H9 (cell line): Measurements from ENCODE around the gene CCR1. TPM values are rescaled to one million over a fixed set of nuclear protein-coding genes. Genes with fewer than 3 reads are reported as not detected.

Experiments used
- DNase-seq: peaks from one replicate; pipeline ENCODE4 v3.0.0-alpha.2; 2017
- H2AFZ ChIP-seq: one replicate; pipeline ENCODE4 v1.6.1; 2013; ENCODE audit warnings: mild to moderate bottlenecking, low read length, control low read depth, moderate library complexity
- H2AK5ac ChIP-seq: 2 replicates; pipeline ENCODE4 v1.6.1; 2013; ENCODE audit warnings: low read length, control low read depth, mixed read lengths; ENCODE audit not compliant: insufficient read length
- H2BK120ac ChIP-seq: one replicate; pipeline ENCODE4 v1.6.1; 2013; ENCODE audit warnings: low read depth, mild to moderate bottlenecking, low read length, control low read depth, inconsistent platforms; ENCODE audit not compliant: poor library complexity, severe bottlenecking
- H2BK12ac ChIP-seq: 2 replicates; pipeline ENCODE4 v1.6.1; 2013; ENCODE audit warnings: low read length, control low read depth, mixed read lengths, low read depth; ENCODE audit not compliant: insufficient read length
- H2BK15ac ChIP-seq: 2 replicates; pipeline ENCODE4 v1.6.1; 2013; ENCODE audit warnings: low read depth, low read length, control low read depth
- H2BK20ac ChIP-seq: one replicate; pipeline ENCODE4 v1.6.1; 2013; ENCODE audit warnings: low read depth, mild to moderate bottlenecking, low read length, control low read depth, inconsistent platforms; ENCODE audit not compliant: poor library complexity, severe bottlenecking
- H2BK5ac ChIP-seq: 2 replicates; pipeline ENCODE4 v1.6.1; 2013; ENCODE audit warnings: low read length, control low read depth, mixed read lengths; ENCODE audit not compliant: insufficient read length
- H3K14ac ChIP-seq: 2 replicates; pipeline ENCODE4 v1.6.1; 2013; ENCODE audit warnings: low read length, control low read depth; ENCODE audit not compliant: insufficient read depth
- H3K18ac ChIP-seq: 2 replicates; pipeline ENCODE4 v1.6.1; 2013; ENCODE audit warnings: low read depth, mild to moderate bottlenecking, mixed read lengths, low read length, control low read depth; ENCODE audit not compliant: insufficient read length
- H3K23ac ChIP-seq: 2 replicates; pipeline ENCODE4 v1.6.1; 2013; ENCODE audit warnings: low read length, control low read depth, mixed read lengths, low read depth; ENCODE audit not compliant: insufficient read length
- H3K23me2 ChIP-seq: 2 replicates; pipeline ENCODE4 v1.6.1; 2013; ENCODE audit warnings: low read depth, mild to moderate bottlenecking, mixed read lengths, low read length, control low read depth; ENCODE audit not compliant: insufficient read length, poor library complexity, severe bottlenecking
- H3K27ac ChIP-seq: 2 replicates; pipeline ENCODE4 v1.5.1; 2013; ENCODE audit warnings: low read length, control low read depth, mixed read lengths, low read depth; ENCODE audit not compliant: insufficient read length
- H3K27me3 ChIP-seq: 2 replicates; pipeline ENCODE4 v1.6.1; 2013; ENCODE audit warnings: low read length, control low read depth, inconsistent platforms; ENCODE audit not compliant: insufficient read depth
- H3K4ac ChIP-seq: 2 replicates; pipeline ENCODE4 v1.6.1; 2013; ENCODE audit warnings: low read depth, mild to moderate bottlenecking, control low read depth, inconsistent platforms, low read length, moderate library complexity
- H3K4me1 ChIP-seq: 2 replicates; pipeline ENCODE4 v1.6.1; 2013; ENCODE audit warnings: low read length, control low read depth, inconsistent platforms; ENCODE audit not compliant: insufficient read depth
- H3K4me2 ChIP-seq: 2 replicates; pipeline ENCODE4 v1.6.1; 2013; ENCODE audit warnings: low read length, control low read depth, mixed read lengths; ENCODE audit not compliant: insufficient read length, insufficient read depth
- H3K56ac ChIP-seq: 2 replicates; pipeline ENCODE4 v1.6.1; 2013; ENCODE audit warnings: low read depth, mild to moderate bottlenecking, mixed read lengths, low read length, control low read depth; ENCODE audit not compliant: insufficient read length
- H3K79me1 ChIP-seq: 2 replicates; pipeline ENCODE4 v1.6.1; 2013; ENCODE audit warnings: low read depth, mild to moderate bottlenecking, moderate library complexity, low read length, control low read depth, inconsistent platforms; ENCODE audit not compliant: insufficient read depth, poor library complexity, severe bottlenecking
- H3K79me2 ChIP-seq: 2 replicates; pipeline ENCODE4 v1.6.1; 2013; ENCODE audit warnings: low read length, control low read depth, inconsistent platforms; ENCODE audit not compliant: insufficient read depth
- H3K9ac ChIP-seq: 2 replicates; pipeline ENCODE4 v1.6.1; 2013; ENCODE audit warnings: low read length, control low read depth, mixed read lengths; ENCODE audit not compliant: insufficient read length; ENCODE audit errors: extremely low read depth
- H3K9me3 ChIP-seq: one replicate; pipeline ENCODE4 v1.6.1; 2013; ENCODE audit warnings: low read depth, low read length, inconsistent platforms; ENCODE audit not compliant: control insufficient read depth
- H3T11ph ChIP-seq: one replicate; pipeline ENCODE4 v1.6.1; 2013; ENCODE audit warnings: mild to moderate bottlenecking, low read length, control low read depth, inconsistent platforms
- H4K20me1 ChIP-seq: one replicate; pipeline ENCODE4 v1.6.1; 2013; ENCODE audit not compliant: control insufficient read depth, insufficient read length, insufficient read depth
- H4K5ac ChIP-seq: 2 replicates; pipeline ENCODE4 v1.6.1; 2013; ENCODE audit warnings: low read depth, mild to moderate bottlenecking, mixed read lengths, low read length, control low read depth; ENCODE audit not compliant: insufficient read length
- H4K8ac ChIP-seq: replicated peaks from 2 replicates; pipeline ENCODE4 v1.6.1; 2013; ENCODE audit warnings: low read length, control low read depth, mixed read lengths, low read depth; ENCODE audit not compliant: insufficient read length
- H4K91ac ChIP-seq: 2 replicates; pipeline ENCODE4 v1.6.1; 2013; ENCODE audit warnings: low read depth, mild to moderate bottlenecking, moderate library complexity, mixed read lengths, low read length, control low read depth; ENCODE audit not compliant: insufficient read length
- H3K27ac Mint-ChIP-seq, 3 experiments: 2 replicates in 2 of 3; 3 replicates in 1 of 3; pipeline ENCODE4 v1.8.0; 2020 to 2021; ENCODE audit warnings: mixed read lengths in 3 of 3, mild to moderate bottlenecking in 1 of 3, moderate library complexity in 1 of 3
- H3K27me3 Mint-ChIP-seq: 2 replicates; pipeline ENCODE4 v1.8.0; 2021; ENCODE audit warnings: low read depth, mild to moderate bottlenecking, moderate library complexity, mixed read lengths
- H3K36me3 Mint-ChIP-seq, 3 experiments: 2 replicates in 2 of 3; 3 replicates in 1 of 3; pipeline ENCODE4 v1.8.0; 2020 to 2021; ENCODE audit warnings: low read depth in 3 of 3, mixed read lengths in 3 of 3; ENCODE audit not compliant: insufficient read depth in 1 of 3
- H3K4me1 Mint-ChIP-seq, 2 experiments: 2 replicates each; pipeline ENCODE4 v1.8.0; 2020; ENCODE audit warnings: mixed read lengths in 2 of 2
- H3K4me3 Mint-ChIP-seq, 2 experiments: 2 replicates in 1 of 2; 3 replicates in 1 of 2; pipeline ENCODE4 v1.8.0; 2020 to 2021; ENCODE audit warnings: mild to moderate bottlenecking in 2 of 2, mixed read lengths in 2 of 2, moderate library complexity in 1 of 2
- H3K9me3 Mint-ChIP-seq, 2 experiments: 2 replicates in 1 of 2; 3 replicates in 1 of 2; pipeline ENCODE4 v1.8.0; 2020; ENCODE audit warnings: mild to moderate bottlenecking in 2 of 2, mixed read lengths in 2 of 2, moderate library complexity in 1 of 2
- CTCF ChIP-seq: fragments of 200-600 bp; sonication (generic); conservative IDR thresholded peaks from 3 replicates; pipeline ENCODE4 v1.8.0; 2021; ENCODE audit warnings: antibody characterized with exemption, mild to moderate bottlenecking
- WGBS: extraction: QIAGEN DNeasy Blood & Tissue Kit; methylation state at CpG from one replicate; pipeline ENCODE4 v1.1.7; 2013; ENCODE audit warnings: missing lambda C conversion rate, low lambda C conversion rate, mixed read lengths; ENCODE audit not compliant: insufficient read length; ENCODE audit errors: extremely low coverage; 5-methylcytosine and 5-hydroxymethylcytosine counted together
- total RNA-seq: library from RNA; stranded (reverse); gene quantifications from 2 replicates; pipeline ENCODE4 v1.2.1, GENCODE V29; 2021

CCR1 gene
- total RNA-seq, 1 experiment from 2014 or later: not detected

GRCh38 chr3:46187341-46187700 lies 20.8 kb downstream of the CCR1 start:
- Histone ChIP-seq H3K18ac (no peak overlapping the region), H2BK15ac (no peak overlapping the region), H3T11ph (no peak overlapping the region), H3K23me2 (no peaks in the 10 kb centered on the region), H3K4ac (no peak overlapping the region), H2BK5ac (no peak overlapping the region), H4K5ac (no peak overlapping the region), H3K9ac (no peak overlapping the region), H3K4me1 (no peaks in the 10 kb centered on the region), H2BK20ac (no peak overlapping the region), H3K79me1 (no peaks in the 10 kb centered on the region), H3K56ac (no peak overlapping the region), H3K23ac (no peak overlapping the region), H3K9me3 (no peaks in the 10 kb centered on the region), H3K27me3 (no peaks in the 10 kb centered on the region), H2BK120ac (no peak overlapping the region), H4K20me1 (no peaks in the 10 kb centered on the region), H2AK5ac (no peak overlapping the region), H3K4me2 (no peak overlapping the region), H3K27ac (no peak overlapping the region), H4K91ac (no peak overlapping the region), H3K14ac (no peak overlapping the region), H3K79me2 (no peaks in the 10 kb centered on the region), H2AFZ (no peak overlapping the region), H2BK12ac (no peak overlapping the region), H4K8ac (no peak overlapping the region)
- no peak overlapping the region for H3K4me3 Mint-ChIP-seq
- no peaks in the 10 kb centered on the region for H3K27me3 Mint-ChIP-seq
- TF ChIP-seq CTCF: no peak
- WGBS: no CpG with 5 or more reads among the region's 2 CpGs
- H3K4me1 Mint-ChIP-seq: no peaks in the 10 kb centered on the region
- peaks cover 0 to 4% of the 10 kb centered on the region in 2 experiments; a peak in 1 of 5 replicates for H3K9me3 Mint-ChIP-seq
- no peak overlapping the region for H3K27ac Mint-ChIP-seq
- no peaks in the 10 kb centered on the region for H3K36me3 Mint-ChIP-seq
- DNase-seq: no peak
